AG04449 (cell line): ENCODE measurements around the gene TSPAN18.

ENCODE experiments used
- CTCF ChIA-PET: fragments of 350-600 bp; formaldehyde crosslinking; extraction: SDS; loops from one replicate; lab custom pipeline; 2021; ENCODE audit warnings: antibody characterized with exemption; lab: Yijun Ruan, JAX
- POLR2A ChIA-PET: fragments of 400-600, 350-600 bp; formaldehyde crosslinking; extraction: SDS; loops from one replicate; lab custom pipeline; 2020; ENCODE audit warnings: antibody characterized with exemption, inconsistent platforms; lab: Yijun Ruan, JAX
- DNase-seq: peaks from one replicate; pipeline ENCODE4 v3.0.0-alpha.2; 2010; ENCODE audit warnings: low read depth, low spot score
- H3K4me3 ChIP-seq: 2 replicates; pipeline ENCODE4 v1.5.1; 2011; ENCODE audit warnings: low read depth, mild to moderate bottlenecking, control low read depth, low read length
- TF ChIP-seq, protein P1 (sequence below): IDR thresholded peaks from one replicate; pipeline ENCODE4 v1.5.1; 2011; ENCODE audit warnings: mild to moderate bottlenecking, moderate library complexity, low read length, control low read depth, inconsistent platforms; ENCODE audit not compliant: insufficient read depth; ENCODE audit errors: missing control alignments

The TSPAN18 gene

DNA sequence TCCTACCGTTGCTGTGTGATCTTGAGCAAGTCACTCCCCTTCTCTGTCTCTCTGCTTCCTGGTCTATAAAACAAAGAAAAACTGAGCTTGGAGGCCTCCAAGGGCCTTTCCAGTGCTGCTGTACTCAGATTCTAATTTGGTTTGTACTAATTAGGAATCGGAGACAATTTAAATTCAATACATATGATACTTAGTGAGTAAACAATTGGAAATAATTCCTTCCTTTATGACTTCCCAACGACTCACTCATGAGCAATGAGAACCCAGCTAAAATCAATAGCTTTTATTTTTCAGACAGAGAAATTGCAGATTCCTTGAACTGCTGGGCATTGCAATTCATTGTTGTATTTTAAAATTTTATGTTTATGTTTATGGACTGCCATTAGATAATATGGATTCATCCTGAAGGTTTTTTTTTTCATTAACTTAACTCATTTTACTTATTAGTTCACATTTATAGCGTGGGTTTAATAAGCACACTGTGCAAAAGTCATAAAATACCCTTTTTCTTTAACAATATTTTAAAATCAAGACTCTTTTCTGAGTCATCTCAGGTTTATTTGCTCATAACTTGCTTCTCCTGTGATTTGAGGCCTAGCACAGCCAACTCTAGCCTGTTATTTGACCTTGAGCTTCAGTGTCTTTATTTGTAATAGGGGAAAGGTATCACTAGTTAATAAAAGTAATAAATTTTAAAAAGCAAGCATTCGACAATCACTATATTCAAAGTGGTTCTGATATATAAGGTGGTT, 128.2 kb downstream of the TSPAN18 start:
- H3K4me3 ChIP-seq: no peak overlapping the region
- TF ChIP-seq, protein P1, sequence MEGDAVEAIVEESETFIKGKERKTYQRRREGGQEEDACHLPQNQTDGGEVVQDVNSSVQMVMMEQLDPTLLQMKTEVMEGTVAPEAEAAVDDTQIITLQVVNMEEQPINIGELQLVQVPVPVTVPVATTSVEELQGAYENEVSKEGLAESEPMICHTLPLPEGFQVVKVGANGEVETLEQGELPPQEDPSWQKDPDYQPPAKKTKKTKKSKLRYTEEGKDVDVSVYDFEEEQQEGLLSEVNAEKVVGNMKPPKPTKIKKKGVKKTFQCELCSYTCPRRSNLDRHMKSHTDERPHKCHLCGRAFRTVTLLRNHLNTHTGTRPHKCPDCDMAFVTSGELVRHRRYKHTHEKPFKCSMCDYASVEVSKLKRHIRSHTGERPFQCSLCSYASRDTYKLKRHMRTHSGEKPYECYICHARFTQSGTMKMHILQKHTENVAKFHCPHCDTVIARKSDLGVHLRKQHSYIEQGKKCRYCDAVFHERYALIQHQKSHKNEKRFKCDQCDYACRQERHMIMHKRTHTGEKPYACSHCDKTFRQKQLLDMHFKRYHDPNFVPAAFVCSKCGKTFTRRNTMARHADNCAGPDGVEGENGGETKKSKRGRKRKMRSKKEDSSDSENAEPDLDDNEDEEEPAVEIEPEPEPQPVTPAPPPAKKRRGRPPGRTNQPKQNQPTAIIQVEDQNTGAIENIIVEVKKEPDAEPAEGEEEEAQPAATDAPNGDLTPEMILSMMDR: no peak
- CTCF ChIA-PET: no interaction called here
- POLR2A ChIA-PET: no interaction called here
- DNase-seq: no peak

DNA sequence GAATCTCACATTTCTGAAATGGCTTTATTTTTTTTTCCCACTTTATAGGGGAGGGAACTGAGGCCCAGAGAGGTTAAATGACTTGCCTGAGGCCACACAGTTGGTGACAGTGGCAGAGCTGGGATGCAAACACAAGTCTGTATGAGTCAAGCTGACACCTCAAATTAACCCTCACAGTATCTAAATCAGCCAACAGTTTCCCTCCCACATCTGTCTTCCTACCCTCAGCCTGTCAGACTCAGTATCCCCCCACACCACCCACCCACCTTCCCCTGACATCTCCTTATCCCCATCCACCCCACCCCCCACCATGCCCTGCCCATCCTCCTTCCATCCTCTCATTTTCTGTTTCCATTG, 128.7 kb downstream of the TSPAN18 start:
- CTCF ChIA-PET: no interaction called here
- DNase-seq: no peak
- POLR2A ChIA-PET: no interaction called here
- TF ChIP-seq, protein P1: no peak
- H3K4me3 ChIP-seq: no peak overlapping the region

DNA sequence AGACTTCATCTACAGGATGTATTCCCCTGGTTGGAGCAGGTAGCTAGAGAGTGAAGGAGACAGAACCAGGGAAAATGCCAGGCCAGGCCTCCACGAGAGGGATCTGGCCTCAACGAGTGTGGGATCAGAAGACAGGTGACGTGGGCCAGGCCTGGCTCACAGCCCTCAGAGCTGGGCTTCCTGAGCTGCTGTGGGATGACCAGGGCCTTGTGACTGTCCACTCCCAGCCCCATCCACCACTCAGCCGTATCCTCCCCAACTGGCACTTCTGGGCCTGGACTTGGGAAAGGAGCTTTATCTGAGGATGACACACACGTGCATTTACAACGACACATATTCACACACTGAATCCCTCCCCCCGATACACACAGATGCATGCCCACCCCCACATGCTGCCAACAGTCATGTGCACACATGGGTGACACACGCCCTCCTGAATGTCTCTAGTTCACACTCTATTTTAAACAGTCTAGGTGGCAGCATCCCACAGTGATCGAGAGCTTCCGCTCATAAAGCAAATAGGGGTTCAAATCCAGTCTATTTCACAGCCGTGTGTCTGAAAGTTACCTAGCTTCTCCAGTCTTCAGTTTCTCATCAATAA, 130.8 kb downstream of the TSPAN18 start:
- ChIA-PET POLR2A (no interaction called here), CTCF (interaction anchor here (1.2 to 1.3 kb wide), 2 partner anchors 83 to 120 kb away, joined by 3 read pairs; no protein-coding TSS in a partner anchor)
- no peak overlapping the region for H3K4me3 ChIP-seq
- TF ChIP-seq, protein P1: no peak
- DNase-seq: no peak

DNA sequence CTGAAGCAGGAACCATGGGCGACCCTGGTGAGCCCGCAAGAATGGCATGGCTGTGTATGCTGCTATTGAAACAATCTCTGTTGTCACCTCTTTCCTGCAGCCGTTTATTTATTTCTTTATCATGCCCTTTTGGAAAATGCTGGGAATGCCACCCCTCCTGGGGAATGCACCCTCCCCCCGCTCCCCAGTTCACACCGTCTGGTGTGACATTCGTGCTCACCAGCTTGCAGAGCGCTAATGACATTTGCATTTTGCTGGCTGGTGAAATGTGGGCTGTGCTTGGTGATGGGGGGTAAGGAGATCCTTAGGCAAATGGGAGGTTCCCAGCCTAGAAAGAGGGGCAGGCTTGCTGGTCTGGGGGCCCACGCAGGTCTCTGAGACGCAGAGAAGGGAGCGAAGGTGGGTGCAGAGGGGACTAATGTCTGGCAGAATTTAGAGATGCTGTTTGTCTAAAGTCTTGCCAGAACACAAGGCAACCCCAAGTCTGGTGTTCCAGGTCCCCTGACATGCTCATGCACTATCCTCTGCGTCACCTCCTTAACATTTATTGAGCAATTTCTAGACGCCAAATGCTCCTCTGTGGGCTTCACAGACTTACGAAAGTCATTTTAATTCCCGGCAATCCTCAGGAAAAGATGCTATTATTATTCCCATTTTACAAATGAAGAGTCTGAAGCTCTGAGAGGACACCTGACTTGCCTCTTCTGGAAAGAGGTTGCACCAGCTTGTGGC, 132.2 kb downstream of the TSPAN18 start:
- no peak overlapping the region for H3K4me3 ChIP-seq
- TF ChIP-seq, protein P1: no peak
- CTCF ChIA-PET: interaction anchor here (0.9 kb wide), 1 partner anchor 10 kb away, joined by 3 read pairs; no protein-coding TSS in a partner anchor
- DNase-seq: no peak
- POLR2A ChIA-PET: no interaction called here

DNA sequence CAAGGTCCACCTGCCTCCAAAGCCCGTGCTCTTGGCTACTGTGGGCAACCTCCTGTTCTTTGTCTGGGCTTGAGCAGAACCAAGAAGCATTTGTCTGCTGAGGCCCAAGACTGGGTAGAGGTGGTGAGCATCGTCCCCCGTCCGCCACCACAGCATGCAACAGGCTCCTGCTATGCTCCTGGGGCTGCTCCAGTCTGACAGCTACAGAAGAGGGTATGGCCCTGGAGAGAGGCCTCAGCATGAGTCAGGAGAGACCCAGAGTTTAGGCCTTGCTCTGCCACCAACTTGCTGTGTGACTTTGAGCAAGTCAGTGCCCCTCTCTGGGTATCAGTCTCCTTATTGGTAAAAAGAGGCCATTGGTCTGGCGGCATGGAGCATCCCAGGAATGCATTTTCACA, 132.8 kb downstream of the TSPAN18 start:
- TF ChIP-seq, protein P1: no peak
- ChIA-PET POLR2A (no interaction called here), CTCF (interaction anchor here (0.9 kb wide), 1 partner anchor 10 kb away, joined by 3 read pairs; no protein-coding TSS in a partner anchor)
- H3K4me3 ChIP-seq: no peak overlapping the region
- DNase-seq: no peak

DNA sequence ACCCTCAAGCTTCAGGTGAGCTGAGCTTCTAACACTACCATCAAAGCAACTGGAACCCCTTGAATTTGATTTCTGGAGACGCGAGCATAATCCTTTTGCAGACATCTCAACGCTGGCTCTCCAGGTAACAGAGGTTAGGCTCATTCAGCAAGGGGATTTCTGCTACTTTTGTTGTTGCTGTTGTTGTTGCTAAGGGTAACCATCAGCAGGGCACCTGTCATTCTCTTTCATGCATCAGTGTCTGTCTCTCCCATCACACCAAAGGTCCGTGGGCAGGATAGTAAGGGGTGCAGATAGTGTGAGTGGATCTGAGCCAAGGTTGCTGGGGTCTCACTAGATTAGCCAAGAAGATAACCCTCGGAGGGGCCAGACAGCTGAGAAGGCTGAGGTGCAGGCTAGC, 133.6 kb downstream of the TSPAN18 start:
- CTCF ChIA-PET: interaction anchor here (0.7 to 1.9 kb wide), 4 partner anchors 10 to 72 kb away, joined by 3 to 7 read pairs (median 5); no protein-coding TSS in a partner anchor
- POLR2A ChIA-PET: interaction anchor here (2.3 kb wide), 1 partner anchor 17 kb away, joined by 21 read pairs; no protein-coding TSS in a partner anchor
- no peak for DNase-seq
- TF ChIP-seq, protein P1: no peak
- no peak overlapping the region for H3K4me3 ChIP-seq
